ENCODE data around the gene DNAL1. TPM values are rescaled to one million over a fixed set of nuclear protein-coding genes. Genes with fewer than 3 reads are reported as not detected.
"Not testable (repeated sequence)": the region's sequence is repeated elsewhere in the genome, so short reads cannot be mapped to it uniquely, and the experiment has no call there.

Gene DNAL1
- total RNA-seq, 1 experiment from 2014 or later = 28.1 TPM

DNA sequence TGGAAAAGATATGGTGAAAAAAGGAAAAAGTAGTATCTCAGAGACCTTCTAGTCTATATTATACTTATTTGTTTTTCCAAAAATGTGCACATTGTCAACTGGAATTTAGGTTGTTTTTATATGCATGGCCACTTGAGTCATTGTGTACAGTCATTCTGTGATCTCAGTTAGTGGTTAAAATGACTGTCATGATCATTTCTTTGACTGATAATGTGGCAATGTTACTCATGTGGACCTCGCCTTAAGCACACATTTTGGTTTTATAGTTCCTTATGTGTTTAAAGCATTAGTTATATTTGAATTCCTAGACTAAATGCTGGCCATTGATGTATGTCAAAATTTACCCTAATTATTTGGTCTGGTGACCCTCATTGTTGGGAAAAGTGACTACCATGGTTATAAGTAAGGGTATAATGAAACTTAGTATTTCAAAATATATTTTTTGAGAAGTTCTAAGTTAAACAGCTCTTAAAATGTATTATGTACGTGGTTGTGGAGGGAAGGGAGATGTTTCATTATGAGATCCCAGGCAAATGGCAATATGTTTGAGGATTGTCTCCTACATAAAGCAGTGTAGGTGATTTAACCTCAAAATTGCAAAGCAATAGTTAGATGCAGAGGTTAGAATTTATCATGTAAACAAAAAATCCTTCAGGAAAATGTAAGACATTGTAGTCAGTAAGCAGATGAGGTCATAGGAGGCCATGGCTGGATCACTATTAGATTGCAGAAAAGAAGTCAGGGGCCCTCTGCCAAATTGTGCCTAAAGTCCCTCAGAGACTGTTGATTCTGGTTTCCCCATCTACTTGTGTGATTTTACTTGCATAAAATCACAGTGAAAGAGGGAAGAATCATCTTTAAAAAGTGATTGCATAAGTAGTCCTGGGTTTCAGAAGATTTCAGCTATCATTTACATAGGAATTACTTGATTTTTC, 51.9 kb downstream of the DNAL1 start:
- no peak for DNase-seq (ENCODE audit: low spot score)

DNA sequence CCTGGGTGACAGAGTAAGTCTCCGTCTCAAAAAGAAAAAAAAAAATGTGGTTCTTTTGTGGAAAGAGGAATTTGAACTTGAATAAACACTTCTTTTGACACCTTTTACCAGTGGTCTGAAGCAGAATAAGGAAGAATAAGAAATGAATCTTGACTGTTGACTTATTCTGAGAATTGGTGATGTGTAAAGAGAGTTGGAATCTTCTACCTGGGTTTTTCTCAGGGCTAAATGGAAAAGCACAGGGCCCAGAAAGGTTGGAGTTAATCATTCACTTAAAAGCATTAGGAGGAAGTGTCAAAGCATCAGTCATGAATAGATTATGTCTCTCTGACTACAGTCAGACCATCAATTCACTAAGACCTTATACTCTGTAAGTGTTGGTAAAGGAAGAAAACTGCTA, 55.5 kb downstream of the DNAL1 start:
- ChIA-PET CTCF (no interaction called here), POLR2A (ENCODE audit: low non-redundant PET) (no interaction called here)

More for the DNA sequence above, 51.9 kb downstream of the DNAL1 start:
- no peaks in the 10 kb centered on the region for H3K27me3 ChIP-seq (replicated peaks; ENCODE audit: insufficient read depth, low read depth, low read length, poor library complexity)
- H3K9me3 ChIP-seq (ENCODE audit: low read depth, low read length, poor library complexity, severe bottlenecking) = no peaks in the 10 kb centered on the region
- ChIA-PET CTCF (no interaction called here), POLR2A (ENCODE audit: low non-redundant PET) (no interaction called here)
- BruUV-seq (replicated peaks) = no TSS peak
- intact Hi-C loops (cut with micrococcal nuclease; ENCODE audit: unreplicated experiment) = no loop called here
- no peak overlapping the region for H3K27ac ChIP-seq (ENCODE audit: low read depth, low read length, poor library complexity, severe bottlenecking)
- no peaks in the 10 kb centered on the region for H3K36me3 ChIP-seq (ENCODE audit: insufficient read depth, low read length, poor library complexity, severe bottlenecking)
- no peaks in the 10 kb centered on the region for H3K4me1 ChIP-seq (ENCODE audit: insufficient read depth, low read length, poor library complexity, severe bottlenecking)
- TF ChIP-seq, protein P1, sequence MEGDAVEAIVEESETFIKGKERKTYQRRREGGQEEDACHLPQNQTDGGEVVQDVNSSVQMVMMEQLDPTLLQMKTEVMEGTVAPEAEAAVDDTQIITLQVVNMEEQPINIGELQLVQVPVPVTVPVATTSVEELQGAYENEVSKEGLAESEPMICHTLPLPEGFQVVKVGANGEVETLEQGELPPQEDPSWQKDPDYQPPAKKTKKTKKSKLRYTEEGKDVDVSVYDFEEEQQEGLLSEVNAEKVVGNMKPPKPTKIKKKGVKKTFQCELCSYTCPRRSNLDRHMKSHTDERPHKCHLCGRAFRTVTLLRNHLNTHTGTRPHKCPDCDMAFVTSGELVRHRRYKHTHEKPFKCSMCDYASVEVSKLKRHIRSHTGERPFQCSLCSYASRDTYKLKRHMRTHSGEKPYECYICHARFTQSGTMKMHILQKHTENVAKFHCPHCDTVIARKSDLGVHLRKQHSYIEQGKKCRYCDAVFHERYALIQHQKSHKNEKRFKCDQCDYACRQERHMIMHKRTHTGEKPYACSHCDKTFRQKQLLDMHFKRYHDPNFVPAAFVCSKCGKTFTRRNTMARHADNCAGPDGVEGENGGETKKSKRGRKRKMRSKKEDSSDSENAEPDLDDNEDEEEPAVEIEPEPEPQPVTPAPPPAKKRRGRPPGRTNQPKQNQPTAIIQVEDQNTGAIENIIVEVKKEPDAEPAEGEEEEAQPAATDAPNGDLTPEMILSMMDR (conservative IDR thresholded peaks at IDR 0.05; ENCODE audit: low read depth, low read length) = no peak
- no peak for TF ChIP-seq EZH2 (IDR thresholded peaks at IDR 0.05; ENCODE audit: borderline replicate concordance, low read depth, low read length, poor library complexity, severe bottlenecking)
- H3K4me3 ChIP-seq (ENCODE audit: low read depth, low read length, poor library complexity, severe bottlenecking) = no peak overlapping the region

DNA sequence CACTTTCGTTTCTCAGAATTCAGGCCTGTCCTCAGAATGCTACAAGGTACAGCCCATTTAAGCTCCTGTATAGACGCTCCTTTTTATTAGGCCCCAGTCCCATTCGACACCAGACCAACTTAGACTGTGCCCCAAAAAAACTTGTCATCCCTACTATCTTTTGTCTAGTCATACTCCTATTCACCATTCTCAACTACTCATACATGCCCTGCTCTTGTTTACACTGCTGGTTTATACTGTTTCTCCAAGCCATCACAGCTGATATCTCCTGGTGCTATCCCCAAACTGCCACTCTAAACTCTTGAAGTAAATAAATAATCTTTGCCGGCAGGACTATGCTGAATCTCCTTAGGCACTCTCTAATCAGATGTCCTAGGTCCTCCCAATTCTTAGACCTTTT, 63.3 kb downstream of the DNAL1 start:
- BruUV-seq (replicated peaks); intact Hi-C loops (cut with micrococcal nuclease; ENCODE audit: unreplicated experiment); POLR2A ChIA-PET (ENCODE audit: low non-redundant PET); DNase-seq (ENCODE audit: low spot score); H3K27ac ChIP-seq (ENCODE audit: low read depth, low read length, poor library complexity, severe bottlenecking); H3K4me3 ChIP-seq (ENCODE audit: low read depth, low read length, poor library complexity, severe bottlenecking); H3K4me1 ChIP-seq (ENCODE audit: insufficient read depth, low read length, poor library complexity, severe bottlenecking); CTCF ChIA-PET; H3K36me3 ChIP-seq (ENCODE audit: insufficient read depth, low read length, poor library complexity, severe bottlenecking); H3K27me3 ChIP-seq (replicated peaks; ENCODE audit: insufficient read depth, low read depth, low read length, poor library complexity); H3K9me3 ChIP-seq (ENCODE audit: low read depth, low read length, poor library complexity, severe bottlenecking): not testable (repeated sequence)

More for the DNA sequence above, 55.5 kb downstream of the DNAL1 start:
- H3K27me3 ChIP-seq (replicated peaks; ENCODE audit: insufficient read depth, low read depth, low read length, poor library complexity) = no peaks in the 10 kb centered on the region
- no TSS peak for BruUV-seq (replicated peaks)
- H3K9me3 ChIP-seq (ENCODE audit: low read depth, low read length, poor library complexity, severe bottlenecking) = no peaks in the 10 kb centered on the region
- H3K36me3 ChIP-seq (ENCODE audit: insufficient read depth, low read length, poor library complexity, severe bottlenecking) = no peaks in the 10 kb centered on the region
- intact Hi-C loops (cut with micrococcal nuclease; ENCODE audit: unreplicated experiment) = no loop called here
- no peaks in the 10 kb centered on the region for H3K4me1 ChIP-seq (ENCODE audit: insufficient read depth, low read length, poor library complexity, severe bottlenecking)
- H3K4me3 ChIP-seq (ENCODE audit: low read depth, low read length, poor library complexity, severe bottlenecking) = no peak overlapping the region
- H3K27ac ChIP-seq (ENCODE audit: low read depth, low read length, poor library complexity, severe bottlenecking) = no peak overlapping the region
- TF ChIP-seq, protein P1 (conservative IDR thresholded peaks at IDR 0.05; ENCODE audit: low read depth, low read length) = no peak
- TF ChIP-seq EZH2 (IDR thresholded peaks at IDR 0.05; ENCODE audit: borderline replicate concordance, low read depth, low read length, poor library complexity, severe bottlenecking) = no peak
- no peak for DNase-seq (ENCODE audit: low spot score)

Data from A673 (cell line).